Gastroesophageal sphincter (tissue), 4 donors: ENCODE measurements around the gene LRP1B. TPM values are rescaled to one million over a fixed set of nuclear protein-coding genes. Genes with fewer than 3 reads are reported as not detected.

Experiments
- ATAC-seq: fragments of 150-250 bp; one replicate; pipeline ENCODE4 v1.9.1; 2016; ENCODE audit warnings: mild to moderate bottlenecking, moderate library complexity
- H3K27ac ChIP-seq, 4 donors: fragments of 200-600 bp; sonication (generic) in 3 of 4; 1 replicate in 3 of 4; 2 replicates in 1 of 4; pipeline ENCODE4 v1.5.1; 2016 to 2019
- H3K27me3 ChIP-seq: fragments of 200-600 bp; sonication (generic); one replicate; pipeline ENCODE4 v1.5.1; 2019
- H3K36me3 ChIP-seq, 2 donors: fragments of 200-600 bp; sonication (generic); one replicate each; pipeline ENCODE4 v1.5.1; 2019; ENCODE audit warnings: control low read depth in 1 of 2
- H3K4me1 ChIP-seq, 3 donors: fragments of 200-600 bp; sonication (generic); 1 replicate in 2 of 3; 2 replicates in 1 of 3; pipeline ENCODE4 v1.5.1; 2016 to 2019; ENCODE audit warnings: control low read depth in 2 of 3
- H3K4me3 ChIP-seq, 2 donors: fragments of 200-600 bp; sonication (generic); one replicate each; pipeline ENCODE4 v1.5.1; 2019; ENCODE audit warnings: mild to moderate bottlenecking in 1 of 2, moderate library complexity in 1 of 2
- H3K9me3 ChIP-seq, 3 donors: fragments of 200-600 bp; sonication (generic); one replicate each; pipeline ENCODE4 v1.5.1; 2017 to 2019; ENCODE audit warnings: control low read depth in 2 of 3
- CTCF ChIP-seq, 4 experiments: fragments of 200-600 bp in 2 of 4; fragments of 450-650 bp in 2 of 4; sonication (generic) in 1 of 4; IDR thresholded peaks; one replicate each; pipeline ENCODE4 v1.5.1; 2017 to 2019; ENCODE audit warnings: antibody characterized with exemption in 4 of 4, mild to moderate bottlenecking in 2 of 4, moderate library complexity in 2 of 4
- EP300 ChIP-seq: sonication (generic); formaldehyde crosslinking; IDR thresholded peaks from one replicate; pipeline ENCODE4 v1.6.1; 2017; ENCODE audit warnings: antibody characterized with exemption, mild to moderate bottlenecking
- POLR2A ChIP-seq, 2 donors: fragments of 450-650 bp; IDR thresholded peaks; one replicate each; pipeline ENCODE4 v1.6.1; 2017; ENCODE audit warnings: antibody characterized with exemption in 2 of 2, mild to moderate bottlenecking in 2 of 2, moderate library complexity in 1 of 2
- POLR2AphosphoS5 ChIP-seq: sonication (generic); formaldehyde crosslinking; IDR thresholded peaks from one replicate; pipeline ENCODE4 v1.6.1; 2017; ENCODE audit warnings: antibody characterized with exemption
- WGBS, 2 donors: methylation state at CpG; one replicate each; pipeline ENCODE4 v1.1.5; 2018; ENCODE audit warnings: low coverage in 1 of 2; 5-methylcytosine and 5-hydroxymethylcytosine counted together
- total RNA-seq, 4 donors: library from RNA; depleted of rRNA; stranded (reverse); fragments of >200 nt; gene quantifications; one replicate each; pipeline ENCODE4 v1.1.0, GENCODE V29; 2016

Gene LRP1B
- total RNA-seq, 4 donors from 2014 or later = 0.27 to 20.7 (median 3.2) TPM

GRCh38 chr2:141590620-141591019 is 540.2 kb downstream of the LRP1B start:
- ATAC-seq = no peak
- Histone ChIP-seq H3K4me3 (no peak overlapping the region), H3K4me1 (no peaks in the 10 kb centered on the region), H3K9me3 (no peaks in the 10 kb centered on the region), H3K36me3 (no peaks in the 10 kb centered on the region), H3K27me3 (no peaks in the 10 kb centered on the region), H3K27ac (no peak overlapping the region)
- 89 to 95% methylated on average over 4 to 5 of the region's 5 CpGs for WGBS, 2 donors
- TF ChIP-seq POLR2AphosphoS5 = no peak
- TF ChIP-seq CTCF (IDR thresholded peaks at IDR 0.05) = no peak

- no peak for ATAC-seq
- 82 to 90% methylated on average over 7 of the region's 7 CpGs for WGBS, 2 donors
- Histone ChIP-seq H3K4me3 (no peak overlapping the region), H3K36me3 (no peaks in the 10 kb centered on the region), H3K9me3 (no peaks in the 10 kb centered on the region), H3K4me1 (no peaks in the 10 kb centered on the region), H3K27ac (no peak overlapping the region), H3K27me3 (no peaks in the 10 kb centered on the region)
- TF ChIP-seq POLR2AphosphoS5 = no peak
- no peak for TF ChIP-seq EP300
- no peak for TF ChIP-seq CTCF (IDR thresholded peaks at IDR 0.05)
- no peak for TF ChIP-seq POLR2A (IDR thresholded peaks at IDR 0.05)
Measured at GRCh38 chr2:141589314-141589713, 541.5 kb downstream of the LRP1B start.

- ATAC-seq = no peak
- Histone ChIP-seq H3K27ac (no peak overlapping the region), H3K9me3 (no peaks in the 10 kb centered on the region), H3K36me3 (no peaks in the 10 kb centered on the region), H3K4me1 (no peaks in the 10 kb centered on the region), H3K4me3 (no peak overlapping the region), H3K27me3 (no peaks in the 10 kb centered on the region)
- 86 to 91% methylated on average over 1 of the region's 1 CpG for WGBS, 2 donors
- TF ChIP-seq POLR2A (IDR thresholded peaks at IDR 0.05) = no peak
- TF ChIP-seq CTCF (IDR thresholded peaks at IDR 0.05) = no peak
Measured at GRCh38 chr2:141586985-141587384, 543.8 kb downstream of the LRP1B start.

GRCh38 chr2:141582213-141582612 is 548.6 kb downstream of the LRP1B start:
- no peak overlapping the region for H3K27ac ChIP-seq
- ATAC-seq = no peak
- 75 to 92% methylated on average over 3 of the region's 3 CpGs for WGBS, 2 donors

GRCh38 chr2:141579071-141579470 is 551.7 kb downstream of the LRP1B start:
- no peaks in the 10 kb centered on the region for H3K4me1 ChIP-seq
- H3K4me3 ChIP-seq = no peak overlapping the region
- WGBS, 2 donors = 86 to 87% methylated on average over 5 of the region's 5 CpGs
- peaks cover 0 to 7% (median 0%) of the 10 kb centered on the region in 3 donors for H3K9me3 ChIP-seq
- no peak for ATAC-seq
- no peaks in the 10 kb centered on the region for H3K36me3 ChIP-seq
- no peak for TF ChIP-seq CTCF (IDR thresholded peaks at IDR 0.05)
- TF ChIP-seq POLR2AphosphoS5 = no peak
- no peak for TF ChIP-seq POLR2A (IDR thresholded peaks at IDR 0.05)
- no peak for TF ChIP-seq EP300
- no peaks in the 10 kb centered on the region for H3K27me3 ChIP-seq
- H3K27ac ChIP-seq = no peak overlapping the region

More at GRCh38 chr2:141582213-141582612, 548.6 kb downstream of the LRP1B start:
- Histone ChIP-seq H3K9me3 (no peaks in the 10 kb centered on the region), H3K4me1 (no peaks in the 10 kb centered on the region), H3K27me3 (no peaks in the 10 kb centered on the region), H3K4me3 (no peak overlapping the region), H3K36me3 (no peaks in the 10 kb centered on the region)
- TF ChIP-seq POLR2A (IDR thresholded peaks at IDR 0.05) = no peak
- TF ChIP-seq EP300 = no peak
- no peak for TF ChIP-seq CTCF (IDR thresholded peaks at IDR 0.05)
- TF ChIP-seq POLR2AphosphoS5 = no peak
